ENCODE measurements around the gene LHX3.

- TF ChIP-seq TAF1 (IDR thresholded peaks at IDR 0.05; ENCODE audit: low read depth), result no peak
- no peak for TF ChIP-seq ZBTB7A (IDR thresholded peaks at IDR 0.05; ENCODE audit: low read depth)
- no peak for TF ChIP-seq EP300 (IDR thresholded peaks at IDR 0.05; ENCODE audit: borderline replicate concordance)
- no peak for TF ChIP-seq RAD21 (IDR thresholded peaks at IDR 0.05; ENCODE audit: low read depth)
These were observed 11.0 kb downstream of the LHX3 start for GRCh38 chr9:136193891-136194279.

All from Ishikawa (cell line).